HG03039 (cell line): Measurements from ENCODE around the gene SAMSN1.
"Not testable (repeated sequence)": the region's sequence is repeated elsewhere in the genome, so short reads cannot be mapped to it uniquely, and the experiment has no call there.

Experiments
- ATAC-seq: cut with Tn5 transposase; IDR thresholded peaks from one replicate; pipeline ENCODE4 v1.9.1; 2021; ENCODE audit warnings: mild to moderate bottlenecking, moderate library complexity; ENCODE audit not compliant: unreplicated experiment

Gene SAMSN1

GRCh38 chr21:14567331-14568279 is 21.5 kb upstream of the SAMSN1 start:
- ATAC-seq, result no peak

GRCh38 chr21:14566894-14567293 is 20.8 kb upstream of the SAMSN1 start:
- no peak for ATAC-seq

- no peak for ATAC-seq
Observed at GRCh38 chr21:14562959-14563358, 16.8 kb upstream of the SAMSN1 start.

GRCh38 chr21:14560555-14560954 is 14.4 kb upstream of the SAMSN1 start:
- no peak for ATAC-seq

DNA sequence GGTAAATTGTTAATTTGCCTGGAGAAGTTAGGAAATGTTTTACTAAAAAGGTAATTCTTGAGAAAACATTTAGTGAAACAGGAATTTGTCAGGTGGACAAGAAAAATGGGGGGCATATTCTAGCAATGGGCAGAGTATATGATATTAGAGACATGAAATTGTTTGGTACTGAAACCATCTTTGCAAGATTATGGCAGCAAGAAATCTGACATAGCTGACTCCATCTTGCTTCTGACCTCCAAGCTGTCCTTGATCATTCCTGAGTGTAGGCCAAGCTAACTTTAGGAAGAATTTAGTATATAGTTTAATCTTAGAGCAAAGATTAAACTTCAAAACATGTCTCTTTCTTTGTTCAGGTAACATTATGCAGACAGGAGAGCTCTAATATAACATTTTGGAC is 14.0 kb upstream of the SAMSN1 start:
- no peak for ATAC-seq

- ATAC-seq, result no peak
Observed at GRCh38 chr21:14559102-14559501, 13.0 kb upstream of the SAMSN1 start.

- no peak for ATAC-seq
Observed at GRCh38 chr21:14557413-14557812, 11.3 kb upstream of the SAMSN1 start.

GRCh38 chr21:14554948-14555347 is 8.8 kb upstream of the SAMSN1 start:
- ATAC-seq, result no peak

DNA sequence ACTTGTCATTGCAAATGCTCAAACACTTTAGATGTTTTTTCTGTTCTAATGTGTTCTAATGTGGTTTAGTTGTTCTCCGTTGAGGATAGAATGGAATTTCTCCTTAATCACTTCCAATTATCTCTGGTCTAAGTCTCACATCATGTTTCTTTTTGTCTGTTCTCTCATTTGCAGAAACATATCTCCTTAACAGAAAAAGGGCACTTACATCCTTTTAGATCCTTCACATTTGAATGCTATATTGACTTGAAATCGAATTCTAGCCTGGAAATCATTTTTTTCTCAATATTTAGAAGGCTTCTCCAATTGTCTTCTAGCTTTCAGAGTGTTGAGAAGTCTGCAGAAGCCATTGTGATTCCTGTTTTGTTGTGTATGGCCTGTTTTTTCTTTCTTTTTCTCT is 7.3 kb upstream of the SAMSN1 start:
- no peak for ATAC-seq

- ATAC-seq, result no peak
Observed at GRCh38 chr21:14551741-14552140, 5.6 kb upstream of the SAMSN1 start.

DNA sequence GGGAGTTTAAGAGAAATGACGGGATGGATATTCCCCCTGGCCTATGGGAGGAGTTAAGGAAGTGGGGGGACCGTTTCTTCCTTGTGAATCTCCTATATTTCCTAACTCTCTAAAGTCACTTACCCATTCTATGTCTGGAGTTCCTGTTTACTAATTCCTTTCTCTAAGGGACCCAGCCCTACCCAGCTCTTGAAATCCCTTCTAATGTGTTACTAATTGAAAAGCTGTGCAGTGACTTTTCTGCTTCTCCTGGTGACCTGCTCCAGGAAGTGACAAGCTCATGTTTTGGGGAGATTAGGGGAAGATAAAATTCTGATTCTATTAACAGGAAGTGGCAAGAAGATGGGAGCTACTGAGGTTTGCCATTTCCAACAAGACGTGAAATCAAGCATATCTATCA is 4.0 kb upstream of the SAMSN1 start:
- no peak for ATAC-seq

DNA sequence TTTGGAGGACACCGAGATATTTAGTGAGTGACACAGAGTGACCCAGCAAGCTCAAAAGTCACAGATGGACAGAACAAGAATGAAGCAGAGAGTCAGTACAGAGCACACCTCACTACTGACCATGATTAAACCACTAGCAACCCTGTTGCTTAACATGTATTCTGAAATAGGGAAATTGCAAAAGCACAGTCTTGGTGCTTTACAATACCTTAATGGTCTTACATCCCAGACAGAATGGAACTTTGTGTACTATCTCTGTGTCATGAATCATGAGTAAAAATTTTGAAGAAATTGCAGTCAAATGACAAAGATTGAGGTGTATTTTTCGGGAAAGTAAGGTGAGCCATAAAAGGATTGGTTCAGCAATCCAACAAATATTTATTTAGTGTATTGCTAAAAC is 2.7 kb upstream of the SAMSN1 start:
- no peak for ATAC-seq

GRCh38 chr21:14547834-14548513 is 1.9 kb upstream of the SAMSN1 start:
- ATAC-seq, result no peak

GRCh38 chr21:14546719-14547118 is 604 bp upstream of the SAMSN1 start:
- ATAC-seq, result not testable (repeated sequence)

GRCh38 chr21:14543983-14544382 is 2.1 kb downstream of the SAMSN1 start:
- ATAC-seq, result no peak

DNA sequence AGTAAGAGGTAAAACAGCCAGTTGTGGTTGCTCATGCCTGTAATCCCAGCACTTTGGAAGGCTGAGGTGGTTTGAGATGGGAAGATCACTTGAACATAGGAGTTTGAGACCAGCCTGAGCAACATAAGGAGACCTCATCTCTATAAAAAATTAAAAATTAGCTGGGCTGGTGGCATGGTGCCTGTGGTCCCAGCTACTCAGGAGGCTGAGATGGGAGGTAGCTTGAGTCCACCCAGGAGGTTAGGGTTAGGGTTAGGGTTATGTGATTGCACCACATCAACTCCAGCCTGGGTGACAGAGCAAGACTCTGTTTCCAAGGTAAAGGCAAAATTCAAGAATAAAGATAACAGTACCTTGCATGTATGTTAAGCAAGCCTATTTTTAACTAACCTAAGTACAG is 3.5 kb downstream of the SAMSN1 start:
- no peak for ATAC-seq

GRCh38 chr21:14541841-14542490 is 4.1 kb downstream of the SAMSN1 start:
- ATAC-seq, result no peak

DNA sequence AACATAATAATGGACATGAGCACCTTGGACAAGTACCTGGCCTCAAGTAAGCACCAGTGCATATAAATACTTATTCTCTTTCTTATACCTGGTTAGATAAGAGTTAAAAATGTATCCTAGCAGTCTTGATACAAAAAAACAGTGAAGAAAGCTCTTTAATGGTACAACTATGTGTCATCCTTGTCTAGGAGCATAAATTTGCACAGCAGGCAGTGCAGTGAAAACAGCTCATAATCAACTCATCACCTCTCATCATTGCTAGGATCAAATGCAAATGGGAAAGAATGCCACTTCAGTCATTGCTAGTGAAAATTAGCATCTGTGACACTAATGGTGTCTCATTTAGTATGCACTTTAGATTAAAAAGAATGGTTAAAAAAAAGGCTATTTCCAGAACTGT is 7.6 kb downstream of the SAMSN1 start:
- ATAC-seq, result no peak

DNA sequence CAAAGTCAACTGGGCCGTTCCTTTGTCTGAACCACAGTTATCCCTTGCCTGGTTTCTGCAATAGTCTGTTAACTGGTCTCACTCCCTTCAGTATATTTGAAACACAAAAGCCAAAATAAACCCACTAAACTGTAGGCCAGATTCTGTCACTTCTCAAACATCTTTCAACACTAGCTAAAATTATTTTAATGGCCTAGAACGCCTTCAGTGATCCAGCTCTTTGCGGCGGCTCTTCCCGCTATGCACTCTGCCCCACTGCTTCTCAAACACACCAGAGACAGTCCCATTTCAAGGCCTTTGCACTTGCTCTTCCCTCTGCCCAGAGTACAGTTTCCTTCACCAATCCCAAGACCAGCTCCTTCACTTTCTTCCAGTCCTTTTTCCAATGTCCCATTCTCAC is 9.2 kb downstream of the SAMSN1 start:
- ATAC-seq, result no peak

- ATAC-seq, result no peak
Observed at GRCh38 chr21:14535702-14536101, 10.4 kb downstream of the SAMSN1 start.

GRCh38 chr21:14533499-14534428 is 12.4 kb downstream of the SAMSN1 start:
- ATAC-seq, result peak; percentile 69
